ENCODE measurements around the gene NOL11.
"Not testable (repeated sequence)": the region's sequence is repeated elsewhere in the genome, so short reads cannot be mapped to it uniquely, and the experiment has no call there.

GRCh38 chr17:67756766-67757165 is 39.0 kb downstream of the NOL11 start:
- TF ChIP-seq POLR2AphosphoS5 (IDR thresholded peaks at IDR 0.05; ENCODE audit: borderline replicate concordance, low read depth, low read length); EZH2 (IDR thresholded peaks at IDR 0.05): not testable (repeated sequence)
